HG03064 (cell line): Measurements from ENCODE around the gene SEMA4D.
"Not testable (repeated sequence)": the region's sequence is repeated elsewhere in the genome, so short reads cannot be mapped to it uniquely, and the experiment has no call there.

Experiments used
- ATAC-seq: cut with Tn5 transposase; IDR thresholded peaks from one replicate; pipeline ENCODE4 v1.9.1; 2021; ENCODE audit warnings: low read depth; ENCODE audit not compliant: unreplicated experiment

The SEMA4D gene

GRCh38 chr9:89361816-89362646 lies 135.9 kb downstream of the SEMA4D start:
- ATAC-seq: no peak

GRCh38 chr9:89361031-89361430 lies 136.9 kb downstream of the SEMA4D start:
- ATAC-seq: no peak

DNA sequence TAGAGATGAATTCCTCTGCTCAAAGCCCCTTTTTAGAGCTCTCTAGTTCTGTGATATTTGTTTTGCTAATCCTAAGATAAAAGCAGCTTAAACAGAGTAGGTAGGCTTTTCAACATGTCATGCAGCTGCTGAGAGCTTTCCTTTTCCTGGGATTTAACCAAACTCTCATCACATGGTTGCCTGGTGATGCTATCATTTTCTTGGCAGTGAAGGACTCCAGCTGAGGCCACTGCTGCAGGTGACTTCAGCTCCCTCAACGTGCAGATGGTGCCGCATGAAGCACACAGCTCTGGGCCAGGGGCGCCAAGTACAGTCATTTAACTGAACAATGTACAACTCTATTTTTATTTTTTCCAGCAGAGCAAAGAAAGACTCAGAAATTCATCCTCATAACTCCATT lies 137.4 kb downstream of the SEMA4D start:
- ATAC-seq: no peak

- no peak for ATAC-seq
These were observed 138.1 kb downstream of the SEMA4D start for GRCh38 chr9:89359751-89360261.

DNA sequence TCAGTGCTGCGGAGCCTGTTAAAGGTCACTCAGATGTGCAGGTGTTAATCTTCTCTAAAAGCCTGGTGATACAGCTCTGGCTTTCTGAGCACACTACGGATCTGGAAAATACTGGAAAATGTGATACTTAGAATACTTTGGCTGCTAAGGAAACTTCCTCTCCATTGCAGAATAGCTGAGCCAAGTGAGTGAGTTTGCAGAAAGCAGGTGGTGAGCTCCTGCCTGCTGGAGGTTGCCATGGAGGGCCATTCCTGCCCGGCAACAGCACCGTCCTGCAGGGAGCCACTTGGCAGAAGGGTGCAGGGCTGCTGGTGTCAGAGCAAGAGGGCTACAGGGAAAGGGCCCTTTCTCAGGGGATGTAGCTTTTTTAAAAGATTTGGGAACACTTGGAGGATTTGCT lies 138.9 kb downstream of the SEMA4D start:
- ATAC-seq: no peak

DNA sequence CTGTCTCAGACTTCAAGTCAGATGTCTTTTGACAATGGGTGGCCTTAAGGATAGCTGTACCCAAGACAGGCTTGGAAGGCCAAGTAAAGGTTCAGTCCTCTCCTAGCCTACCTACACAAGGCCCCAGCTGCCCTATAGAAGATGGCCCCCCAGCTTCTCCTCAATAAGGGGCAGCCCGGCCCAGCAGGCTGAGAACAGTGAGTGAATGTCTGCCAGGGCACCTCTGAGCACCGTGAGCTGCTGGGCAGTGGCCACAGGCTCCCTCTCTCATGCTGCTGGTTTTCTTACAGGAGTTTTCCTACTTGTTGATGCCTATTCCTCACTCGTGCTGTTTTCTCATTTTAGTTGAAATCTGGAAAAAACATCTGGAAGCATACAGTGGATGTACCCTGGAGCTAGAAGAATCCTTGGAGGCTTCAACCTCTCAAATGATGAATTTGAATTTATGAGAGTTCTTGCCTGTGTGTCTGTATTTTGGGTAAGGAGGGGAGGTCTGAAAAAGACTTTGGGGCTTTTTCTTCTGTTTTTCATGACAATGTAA lies 139.5 kb downstream of the SEMA4D start:
- no peak for ATAC-seq

- ATAC-seq: no peak
These were observed 140.3 kb downstream of the SEMA4D start for GRCh38 chr9:89357331-89358197.

DNA sequence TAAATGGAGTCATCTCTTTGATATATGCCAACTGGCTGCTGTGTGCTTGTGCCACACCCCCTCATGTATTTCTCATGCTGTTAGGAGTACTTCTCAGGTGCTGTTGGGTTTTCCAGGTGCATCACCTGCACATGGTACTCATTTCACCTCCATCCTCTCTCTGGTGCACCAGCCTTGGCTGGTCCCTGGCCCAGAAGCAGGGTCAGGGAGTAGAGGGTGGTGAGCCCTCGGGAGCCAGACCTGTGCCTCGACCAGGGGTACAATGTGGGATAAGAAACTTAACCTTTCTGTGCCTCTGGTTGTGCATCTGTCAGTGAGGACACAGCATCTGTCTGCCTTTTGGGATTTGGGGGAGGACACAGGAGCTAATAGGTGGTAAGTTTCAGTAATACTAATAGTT lies 141.1 kb downstream of the SEMA4D start:
- ATAC-seq: no peak

- ATAC-seq: no peak
These were observed 143.4 kb downstream of the SEMA4D start for GRCh38 chr9:89354471-89354870.

- no peak for ATAC-seq
These were observed 143.9 kb downstream of the SEMA4D start for GRCh38 chr9:89353989-89354388.

DNA sequence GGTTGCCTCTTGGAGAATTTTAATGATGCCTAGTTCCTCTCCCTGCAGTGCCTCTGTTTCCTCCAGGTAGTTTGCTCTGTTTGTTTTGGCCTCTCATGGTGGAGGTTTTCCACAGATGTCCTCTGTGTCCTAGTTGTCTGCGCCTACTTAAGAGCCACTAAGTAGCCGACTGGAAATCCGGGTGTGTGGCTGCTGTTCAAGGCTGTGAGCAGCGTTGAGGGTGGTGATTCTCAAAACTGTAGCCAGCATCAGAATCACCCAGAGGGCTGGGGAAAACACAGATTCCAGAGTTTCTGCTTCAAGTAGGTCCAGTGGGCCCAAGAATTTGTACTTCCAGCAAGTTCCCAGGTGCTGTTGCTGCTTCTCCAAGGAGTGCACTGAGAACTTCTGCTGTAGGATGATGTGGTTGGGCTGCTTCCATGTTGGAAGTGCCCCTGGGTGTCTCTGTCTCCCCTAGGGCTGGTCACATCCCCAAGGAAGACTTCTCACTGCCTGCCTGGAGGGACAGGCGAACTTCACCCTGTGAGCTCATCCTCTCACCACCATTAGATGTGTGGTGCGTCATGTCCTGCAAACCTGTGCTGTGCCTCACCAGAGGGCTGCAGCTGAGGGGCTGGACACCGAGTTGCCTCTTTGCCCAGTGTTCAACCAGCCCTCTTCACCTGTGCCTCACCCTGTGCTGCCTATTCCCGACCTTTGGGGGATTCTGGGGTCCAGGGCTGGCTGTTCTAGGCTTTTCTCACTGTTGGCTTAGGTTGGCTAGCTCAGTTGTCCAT lies 144.9 kb downstream of the SEMA4D start:
- ATAC-seq: no peak

DNA sequence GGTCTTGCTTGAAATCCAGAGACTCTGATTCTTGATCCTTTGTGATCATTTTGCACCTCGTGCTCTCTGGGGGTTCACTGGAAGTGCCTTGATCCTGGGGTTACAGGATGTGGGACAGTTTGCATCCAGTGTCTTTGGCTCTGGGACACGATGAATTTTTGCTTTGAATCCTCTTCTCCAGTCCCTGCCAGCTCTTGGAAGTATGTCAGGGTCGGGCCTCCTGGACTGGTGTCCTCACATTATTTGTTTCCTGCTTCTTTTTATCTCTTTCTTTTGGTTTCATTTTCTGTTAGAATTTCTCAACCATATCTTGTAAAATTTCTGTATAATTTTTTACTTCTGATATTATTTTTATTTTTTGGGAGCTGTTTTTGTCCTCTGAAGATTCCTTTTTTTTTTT lies 145.5 kb downstream of the SEMA4D start:
- no peak for ATAC-seq

GRCh38 chr9:89351584-89352300 lies 146.2 kb downstream of the SEMA4D start:
- ATAC-seq: no peak

- no peak for ATAC-seq
These were observed 146.8 kb downstream of the SEMA4D start for GRCh38 chr9:89350988-89351557.

DNA sequence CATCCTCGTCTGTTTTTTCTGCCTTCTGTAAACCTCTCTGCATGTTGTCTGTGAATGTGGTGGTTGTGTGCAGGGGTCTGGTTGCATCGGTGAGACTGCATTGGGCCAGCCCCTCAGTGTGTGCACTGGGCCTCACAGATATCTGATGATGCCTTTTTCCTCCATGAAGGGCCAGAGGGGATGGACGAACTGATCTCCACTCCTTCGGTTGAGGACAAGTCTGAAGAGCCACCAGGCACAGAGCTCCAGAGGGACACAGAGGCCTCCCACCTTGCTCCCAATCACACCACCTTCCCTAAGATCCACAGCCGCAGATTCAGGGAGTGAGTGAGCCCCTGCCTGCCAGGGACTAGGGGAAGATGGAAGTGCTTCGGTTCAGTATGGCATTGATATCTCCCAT lies 148.3 kb downstream of the SEMA4D start:
- no peak for ATAC-seq

GRCh38 chr9:89347651-89348050 lies 150.3 kb downstream of the SEMA4D start:
- ATAC-seq: no peak

GRCh38 chr9:89346696-89347095 lies 151.2 kb downstream of the SEMA4D start:
- no peak for ATAC-seq

DNA sequence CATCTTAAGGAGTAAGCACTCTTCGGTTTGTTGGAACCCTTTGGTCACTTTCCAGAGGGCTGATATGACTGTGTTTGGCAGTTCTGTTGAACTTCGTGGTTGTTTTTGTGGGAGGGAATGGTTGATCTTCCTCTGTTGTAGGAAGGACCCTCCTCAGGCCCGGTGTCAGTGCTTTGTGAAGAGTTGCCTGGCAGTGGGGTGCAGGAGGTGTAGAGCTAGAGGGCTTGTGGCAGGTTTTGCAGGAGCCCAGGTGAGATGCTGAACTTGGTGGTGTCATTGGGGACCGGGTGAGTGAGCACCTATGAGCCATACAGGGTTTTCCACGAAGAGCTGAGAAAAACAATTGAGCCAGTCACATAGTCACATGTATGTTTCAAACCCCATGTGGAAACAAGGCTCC lies 152.4 kb downstream of the SEMA4D start:
- no peak for ATAC-seq

DNA sequence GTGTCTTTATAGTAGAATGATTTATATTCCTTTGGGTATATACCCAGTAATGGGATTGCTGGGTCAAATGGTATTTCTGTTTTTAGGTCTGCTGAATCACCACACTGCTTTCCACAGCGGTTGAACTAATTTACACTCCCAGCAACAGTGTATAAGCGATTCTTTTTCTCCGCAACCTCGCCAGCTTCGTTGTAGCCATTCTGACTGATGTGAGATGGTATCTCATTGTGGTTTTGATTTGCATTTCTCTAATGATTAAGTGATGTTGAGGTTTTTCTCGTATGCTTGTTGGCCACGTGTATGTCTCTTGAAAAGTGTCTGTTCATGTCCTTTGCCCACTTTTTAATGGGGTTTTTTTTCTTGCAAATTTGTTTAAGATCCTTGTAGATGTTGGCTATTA lies 154.1 kb downstream of the SEMA4D start:
- ATAC-seq: not testable (repeated sequence)
